GM12864 (cell line): Measurements from ENCODE around the gene PARM1.

Source experiments
- DNase-seq: peaks from one replicate; pipeline ENCODE4 v3.0.0-alpha.2; 2011; ENCODE audit warnings: low read depth
- H3K4me3 ChIP-seq: 2 replicates; pipeline ENCODE4 v1.5.1; 2011; ENCODE audit warnings: mild to moderate bottlenecking, low read depth, low read length, control low read depth
- CTCF ChIP-seq: IDR thresholded peaks from 2 replicates; pipeline ENCODE4 v1.5.1; 2011; ENCODE audit warnings: low read depth, mild to moderate bottlenecking, moderate library complexity, low read length, control low read depth, inconsistent platforms; ENCODE audit errors: missing control alignments

PARM1 gene

GRCh38 chr4:75046641-75047040 is 113.7 kb downstream of the PARM1 start:
- H3K4me3 ChIP-seq: no peak overlapping the region
- no peak for TF ChIP-seq CTCF
- DNase-seq: no peak

DNA sequence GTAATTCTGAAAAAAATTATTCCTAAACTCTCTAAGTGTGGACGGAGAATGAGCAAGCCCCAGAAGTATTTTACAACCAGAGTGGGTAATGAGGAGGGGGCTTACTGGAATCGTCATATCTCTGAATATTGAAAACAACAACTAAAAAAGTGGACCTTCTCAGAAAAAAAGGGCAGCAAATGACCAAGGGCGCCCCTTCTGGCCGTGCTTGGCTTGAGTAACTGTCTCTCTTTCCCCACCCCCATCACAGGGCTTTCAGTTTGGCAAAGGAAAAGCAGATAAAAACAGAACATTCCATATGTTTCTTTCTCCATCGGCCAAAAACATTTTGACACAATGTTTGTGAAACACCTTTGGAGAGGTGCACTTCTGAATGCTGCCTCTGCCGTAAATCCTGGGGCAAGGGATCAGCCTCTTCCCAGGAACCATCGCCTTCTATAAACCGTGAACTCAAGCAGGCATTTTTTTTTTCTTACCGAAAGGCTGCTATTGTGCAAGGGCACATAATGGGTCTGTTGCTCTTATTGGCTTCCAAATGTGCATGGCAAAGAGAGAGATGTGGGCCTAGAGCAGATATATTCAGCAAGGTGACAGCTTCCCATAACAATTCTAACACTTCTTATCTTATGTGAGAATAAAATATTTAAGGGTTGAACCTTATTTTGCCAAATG is 115.4 kb downstream of the PARM1 start:
- TF ChIP-seq CTCF: no peak
- no peak for DNase-seq
- no peak overlapping the region for H3K4me3 ChIP-seq

DNA sequence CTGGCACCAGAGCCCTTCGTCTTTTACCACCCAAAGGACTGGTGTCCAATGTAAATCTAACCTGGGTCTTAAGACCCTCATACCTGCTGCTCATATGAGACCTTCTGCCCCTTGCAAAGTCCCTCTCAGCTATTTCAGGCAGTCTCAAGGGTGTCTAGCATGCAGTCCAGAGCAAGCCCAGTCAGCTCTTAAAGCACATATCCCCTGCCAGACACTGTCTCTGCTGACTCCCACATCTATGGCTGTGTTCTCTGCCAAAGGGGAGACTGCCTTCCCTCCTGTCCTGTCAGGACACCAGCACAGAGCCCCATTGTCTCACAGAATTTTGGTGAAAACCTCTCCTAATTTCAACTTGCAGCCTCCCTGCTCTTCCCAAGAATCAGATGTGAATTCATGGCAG is 118.5 kb downstream of the PARM1 start:
- no peak overlapping the region for H3K4me3 ChIP-seq
- no peak for TF ChIP-seq CTCF
- no peak for DNase-seq

DNA sequence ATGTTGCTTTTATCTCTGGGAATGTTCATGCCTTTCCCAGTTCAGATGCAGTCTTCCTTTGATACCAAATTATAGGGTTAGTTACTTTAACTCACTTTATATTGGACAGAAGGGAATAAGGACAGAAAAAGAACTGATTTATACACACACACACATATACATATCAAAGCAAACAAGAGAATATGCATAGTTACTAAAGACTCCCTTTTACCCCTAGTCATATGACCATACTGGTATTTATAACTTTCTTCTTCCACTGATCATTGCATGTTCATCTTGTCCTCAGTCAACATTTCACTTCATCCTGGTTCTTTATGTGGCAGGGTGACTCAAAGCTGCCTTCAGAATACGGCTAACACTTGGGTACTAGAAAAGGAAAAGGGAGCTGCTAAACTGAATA is 120.4 kb downstream of the PARM1 start:
- no peak for TF ChIP-seq CTCF
- DNase-seq: no peak
- no peak overlapping the region for H3K4me3 ChIP-seq

GRCh38 chr4:75054078-75054477 is 121.2 kb downstream of the PARM1 start:
- H3K4me3 ChIP-seq: no peak overlapping the region
- DNase-seq: no peak
- TF ChIP-seq CTCF: no peak

DNA sequence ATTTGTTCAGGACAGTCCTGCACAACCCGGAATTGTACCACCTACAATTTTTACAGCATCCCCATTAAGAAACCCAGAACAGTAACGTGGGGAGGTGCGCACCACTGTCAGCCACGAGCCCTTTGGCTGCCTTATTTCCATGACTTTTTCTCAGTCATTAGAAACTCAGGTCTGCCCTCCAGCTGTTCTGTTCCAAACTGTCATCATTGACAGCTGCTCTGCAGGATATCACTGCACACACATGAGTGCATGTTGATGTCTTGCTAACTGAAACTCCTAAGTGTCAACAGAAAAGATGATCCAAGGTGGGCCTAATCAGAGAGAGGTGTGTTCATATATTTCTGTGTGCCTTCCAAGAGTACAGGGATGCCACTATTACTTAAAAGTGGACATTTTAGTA is 123.4 kb downstream of the PARM1 start:
- no peak overlapping the region for H3K4me3 ChIP-seq
- TF ChIP-seq CTCF: no peak
- DNase-seq: no peak

GRCh38 chr4:75057369-75057768 is 124.5 kb downstream of the PARM1 start:
- no peak overlapping the region for H3K4me3 ChIP-seq
- TF ChIP-seq CTCF: no peak
- DNase-seq: no peak
